ENCODE results near the gene LRRC71. TPM values are rescaled to one million over a fixed set of nuclear protein-coding genes. Genes with fewer than 3 reads are reported as not detected.

LRRC71 gene
- total RNA-seq, 1 experiment from 2014 or later, result not detected

DNA sequence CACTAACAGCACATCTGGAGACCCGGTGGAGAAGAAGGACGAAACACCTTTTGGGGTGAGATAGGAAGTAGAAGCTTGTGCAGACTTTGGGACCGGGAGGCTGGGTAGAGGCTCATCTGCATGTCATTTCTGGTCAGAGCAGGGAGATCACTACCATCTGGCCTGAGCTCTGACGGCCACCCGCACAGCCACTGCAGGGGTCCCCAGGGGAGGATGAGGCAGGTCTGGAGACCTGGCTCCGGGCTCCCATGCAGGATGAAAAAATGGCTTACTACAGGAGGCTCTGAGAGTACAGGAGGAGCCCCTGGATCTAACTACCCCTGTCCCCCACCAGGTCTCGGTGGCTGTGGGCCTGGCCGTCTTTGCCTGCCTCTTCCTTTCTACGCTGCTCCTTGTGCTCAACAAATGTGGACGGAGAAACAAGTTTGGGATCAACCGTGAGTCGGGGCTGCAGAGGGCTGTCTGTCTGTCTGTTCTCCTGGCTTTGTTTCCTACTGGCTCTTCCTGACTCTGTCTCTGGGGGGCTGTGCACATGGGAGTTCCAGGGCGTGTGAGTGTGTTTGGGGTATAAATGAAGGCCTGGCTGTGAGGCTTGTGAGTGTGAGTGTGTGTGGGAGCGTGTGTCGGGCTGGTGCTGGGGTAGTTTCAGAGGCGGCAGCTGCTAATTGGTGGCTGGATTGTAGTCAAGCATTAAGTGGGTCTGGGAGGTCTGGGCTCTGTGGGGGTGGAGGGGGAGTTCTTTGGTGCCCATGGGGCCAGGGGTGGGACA lies 45.7 kb upstream of the LRRC71 start:
- H3K27me3 Mint-ChIP-seq (ENCODE audit: insufficient read depth, unreplicated experiment), result peaks cover 22% of the 10 kb centered on the region
- H3K9me3 Mint-ChIP-seq (ENCODE audit: unreplicated experiment), result no peaks in the 10 kb centered on the region
- no peak overlapping the region for H3K27ac Mint-ChIP-seq (ENCODE audit: low read depth, unreplicated experiment)
- no peak for DNase-seq (ENCODE audit: unreplicated experiment)
- H3K36me3 Mint-ChIP-seq (ENCODE audit: insufficient read depth, unreplicated experiment), result no peaks in the 10 kb centered on the region
- POLR2A ChIA-PET, result interaction anchor here (0.6 to 1.0 kb wide), 3 partner anchors 33 to 422 kb away, joined by 3 to 5 read pairs (median 3); no protein-coding TSS in a partner anchor
- TF ChIP-seq, protein P1, sequence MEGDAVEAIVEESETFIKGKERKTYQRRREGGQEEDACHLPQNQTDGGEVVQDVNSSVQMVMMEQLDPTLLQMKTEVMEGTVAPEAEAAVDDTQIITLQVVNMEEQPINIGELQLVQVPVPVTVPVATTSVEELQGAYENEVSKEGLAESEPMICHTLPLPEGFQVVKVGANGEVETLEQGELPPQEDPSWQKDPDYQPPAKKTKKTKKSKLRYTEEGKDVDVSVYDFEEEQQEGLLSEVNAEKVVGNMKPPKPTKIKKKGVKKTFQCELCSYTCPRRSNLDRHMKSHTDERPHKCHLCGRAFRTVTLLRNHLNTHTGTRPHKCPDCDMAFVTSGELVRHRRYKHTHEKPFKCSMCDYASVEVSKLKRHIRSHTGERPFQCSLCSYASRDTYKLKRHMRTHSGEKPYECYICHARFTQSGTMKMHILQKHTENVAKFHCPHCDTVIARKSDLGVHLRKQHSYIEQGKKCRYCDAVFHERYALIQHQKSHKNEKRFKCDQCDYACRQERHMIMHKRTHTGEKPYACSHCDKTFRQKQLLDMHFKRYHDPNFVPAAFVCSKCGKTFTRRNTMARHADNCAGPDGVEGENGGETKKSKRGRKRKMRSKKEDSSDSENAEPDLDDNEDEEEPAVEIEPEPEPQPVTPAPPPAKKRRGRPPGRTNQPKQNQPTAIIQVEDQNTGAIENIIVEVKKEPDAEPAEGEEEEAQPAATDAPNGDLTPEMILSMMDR (IDR thresholded peaks at IDR 0.05; ENCODE audit: unreplicated experiment), result no peak
- intact Hi-C loops (cut with micrococcal nuclease), result no loop called here
- H3K4me3 Mint-ChIP-seq (ENCODE audit: unreplicated experiment), result no peak overlapping the region
- no TSS peak for BruUV-seq (replicated peaks)
- H3K4me1 Mint-ChIP-seq (ENCODE audit: insufficient read depth, unreplicated experiment), result peaks cover 13% of the 10 kb centered on the region
- CTCF ChIA-PET, result interaction anchor here (0.6 to 12.4 kb wide), 6 partner anchors 15 to 213 kb away, joined by 3 to 114 read pairs (median 6); partner anchors contain the start of genes NTRK1 and PEAR1

DNA sequence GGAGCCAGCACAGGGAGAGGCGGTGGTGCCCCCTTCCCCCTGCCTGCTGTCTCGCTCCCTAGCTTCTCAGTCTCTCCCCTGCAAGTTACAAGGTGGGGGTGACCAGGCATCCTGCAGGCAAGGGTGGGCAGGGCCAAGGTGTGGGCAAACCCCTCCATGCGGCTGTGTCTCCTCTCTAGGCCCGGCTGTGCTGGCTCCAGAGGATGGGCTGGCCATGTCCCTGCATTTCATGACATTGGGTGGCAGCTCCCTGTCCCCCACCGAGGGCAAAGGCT lies 45.2 kb upstream of the LRRC71 start:
- POLR2A ChIA-PET, result interaction anchor here (0.6 to 1.0 kb wide), 2 partner anchors 34 to 423 kb away, joined by 3 read pairs; no protein-coding TSS in a partner anchor
- Mint-ChIP-seq H3K4me3 (ENCODE audit: unreplicated experiment) (no peak overlapping the region), H3K27ac (ENCODE audit: low read depth, unreplicated experiment) (no peak overlapping the region), H3K36me3 (ENCODE audit: insufficient read depth, unreplicated experiment) (no peaks in the 10 kb centered on the region), H3K4me1 (ENCODE audit: insufficient read depth, unreplicated experiment) (peaks cover 9% of the 10 kb centered on the region), H3K27me3 (ENCODE audit: insufficient read depth, unreplicated experiment) (peaks cover 28% of the 10 kb centered on the region), H3K9me3 (ENCODE audit: unreplicated experiment) (no peaks in the 10 kb centered on the region)
- DNase-seq (ENCODE audit: unreplicated experiment), result no peak
- intact Hi-C loops (cut with micrococcal nuclease), result no loop called here
- no TSS peak for BruUV-seq (replicated peaks)
- CTCF ChIA-PET, result interaction anchor here (0.6 to 12.4 kb wide), 5 partner anchors 12 to 429 kb away, joined by 3 to 114 read pairs (median 5); partner anchors contain the start of genes NTRK1 and PEAR1
- TF ChIP-seq, protein P1 (IDR thresholded peaks at IDR 0.05; ENCODE audit: unreplicated experiment), result no peak

DNA sequence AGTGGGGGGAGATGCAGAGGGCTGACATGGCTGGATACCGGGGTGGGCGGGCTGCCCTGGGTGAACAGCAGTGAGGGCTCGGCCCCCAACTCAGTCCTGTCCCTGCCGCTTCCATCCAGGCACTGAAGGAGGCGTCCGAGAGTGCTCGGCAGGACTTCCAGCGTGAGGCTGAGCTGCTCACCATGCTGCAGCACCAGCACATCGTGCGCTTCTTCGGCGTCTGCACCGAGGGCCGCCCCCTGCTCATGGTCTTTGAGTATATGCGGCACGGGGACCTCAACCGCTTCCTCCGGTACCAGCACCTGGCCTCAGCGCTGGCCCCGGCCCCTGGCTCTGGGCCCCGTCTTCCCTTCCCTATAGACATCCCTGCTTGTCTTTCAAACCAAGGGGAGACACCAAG lies 44.2 kb upstream of the LRRC71 start:
- Mint-ChIP-seq H3K4me1 (ENCODE audit: insufficient read depth, unreplicated experiment) (no peaks in the 10 kb centered on the region), H3K27ac (ENCODE audit: low read depth, unreplicated experiment) (no peak overlapping the region), H3K27me3 (ENCODE audit: insufficient read depth, unreplicated experiment) (peaks cover 38% of the 10 kb centered on the region), H3K9me3 (ENCODE audit: unreplicated experiment) (no peaks in the 10 kb centered on the region), H3K4me3 (ENCODE audit: unreplicated experiment) (no peak overlapping the region), H3K36me3 (ENCODE audit: insufficient read depth, unreplicated experiment) (no peaks in the 10 kb centered on the region)
- DNase-seq (ENCODE audit: unreplicated experiment), result no peak
- BruUV-seq (replicated peaks), result no TSS peak
- CTCF ChIA-PET, result interaction anchor here (0.5 to 12.4 kb wide), 8 partner anchors 11 to 186 kb away, joined by 3 to 114 read pairs (median 5); partner anchors contain the start of genes NTRK1 and PEAR1
- intact Hi-C loops (cut with micrococcal nuclease), result no loop called here
- POLR2A ChIA-PET, result no interaction called here
- TF ChIP-seq, protein P1 (IDR thresholded peaks at IDR 0.05; ENCODE audit: unreplicated experiment), result no peak

- ChIA-PET POLR2A (no interaction called here), CTCF (interaction anchor here (0.5 to 12.4 kb wide), 9 partner anchors 14 to 1244 kb away, joined by 3 to 114 read pairs (median 5); partner anchors contain the start of genes NTRK1 and PEAR1)
- TF ChIP-seq, protein P1 (IDR thresholded peaks at IDR 0.05; ENCODE audit: unreplicated experiment), result no peak
- intact Hi-C loops (cut with micrococcal nuclease), result no loop called here
- DNase-seq (ENCODE audit: unreplicated experiment), result no peak
- no peaks in the 10 kb centered on the region for H3K4me1 Mint-ChIP-seq (ENCODE audit: insufficient read depth, unreplicated experiment)
- BruUV-seq (replicated peaks), result no TSS peak
- no peak overlapping the region for H3K4me3 Mint-ChIP-seq (ENCODE audit: unreplicated experiment)
- no peaks in the 10 kb centered on the region for H3K9me3 Mint-ChIP-seq (ENCODE audit: unreplicated experiment)
- no peaks in the 10 kb centered on the region for H3K36me3 Mint-ChIP-seq (ENCODE audit: insufficient read depth, unreplicated experiment)
- no peak overlapping the region for H3K27ac Mint-ChIP-seq (ENCODE audit: low read depth, unreplicated experiment)
- H3K27me3 Mint-ChIP-seq (ENCODE audit: insufficient read depth, unreplicated experiment), result peaks cover 51% of the 10 kb centered on the region
These were observed 42.8 kb upstream of the LRRC71 start for GRCh38 chr1:156877433-156878170.
